NCI-H345 (cell line): ENCODE measurements around the gene ELF1.
A peak's percentile ranks its signal among the peaks of the same experiment; 100 is the strongest.
"Not testable (repeated sequence)": the region's sequence is repeated elsewhere in the genome, so short reads cannot be mapped to it uniquely, and the experiment has no call there.

ENCODE experiments used
- DNase-seq: peaks from one replicate; lab custom pipeline; 2025; lab: John Stamatoyannopoulos, UW

Gene ELF1

DNA sequence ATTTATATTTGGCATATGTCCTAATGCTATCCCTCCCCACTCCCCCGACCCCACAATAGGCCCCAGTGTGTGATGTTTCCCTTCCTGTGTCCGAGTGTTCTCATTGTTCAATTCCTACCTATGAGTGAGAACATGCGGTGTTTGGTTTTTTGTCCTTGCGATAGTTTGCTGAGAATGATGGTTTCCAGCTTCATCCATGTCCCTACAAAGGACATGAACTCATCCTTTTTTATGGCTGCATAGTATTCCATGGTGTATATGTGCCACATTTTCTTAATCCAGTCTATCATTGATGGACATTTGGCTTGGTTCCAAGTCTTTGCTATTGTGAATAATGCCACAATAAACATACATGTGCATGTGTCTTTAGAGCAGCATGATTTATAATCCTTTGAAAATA, 23.3 kb upstream of the ELF1 start:
- not testable (repeated sequence) for DNase-seq

DNA sequence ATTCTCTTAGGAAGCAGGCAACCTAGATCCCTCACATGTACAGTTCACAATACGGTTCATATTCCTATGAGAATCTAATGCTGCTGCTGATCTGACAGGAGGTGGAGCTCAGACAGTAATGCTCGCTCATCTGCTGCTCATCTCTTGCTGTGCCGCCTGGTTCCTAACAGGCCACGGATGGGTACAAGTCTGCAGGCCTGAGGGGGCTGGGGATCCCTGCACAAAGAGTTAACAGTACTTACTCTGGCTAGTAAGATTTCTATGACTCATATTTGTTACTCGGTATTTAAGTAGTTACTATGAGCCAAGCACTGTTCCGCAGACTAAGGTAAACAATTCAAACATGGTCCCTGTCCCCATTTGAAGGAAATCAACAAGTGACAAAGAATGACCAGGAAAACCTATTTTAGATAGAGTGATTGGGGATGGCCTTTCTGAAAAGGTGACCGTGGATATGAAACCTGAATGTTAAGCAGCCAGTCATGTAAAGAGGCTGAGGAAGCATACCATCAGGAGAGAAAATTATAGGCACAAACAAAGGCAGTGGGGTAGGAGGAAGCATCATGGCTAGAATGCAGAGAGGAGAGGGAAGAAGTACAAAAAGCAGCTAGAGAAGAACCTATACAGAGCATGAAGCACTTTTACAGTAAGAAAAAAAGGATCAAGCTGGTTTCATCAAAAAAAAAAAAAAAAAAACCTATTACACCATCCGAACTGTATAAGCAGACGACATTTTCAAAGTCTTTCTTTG, 21.6 kb upstream of the ELF1 start:
- no peak for DNase-seq

DNA sequence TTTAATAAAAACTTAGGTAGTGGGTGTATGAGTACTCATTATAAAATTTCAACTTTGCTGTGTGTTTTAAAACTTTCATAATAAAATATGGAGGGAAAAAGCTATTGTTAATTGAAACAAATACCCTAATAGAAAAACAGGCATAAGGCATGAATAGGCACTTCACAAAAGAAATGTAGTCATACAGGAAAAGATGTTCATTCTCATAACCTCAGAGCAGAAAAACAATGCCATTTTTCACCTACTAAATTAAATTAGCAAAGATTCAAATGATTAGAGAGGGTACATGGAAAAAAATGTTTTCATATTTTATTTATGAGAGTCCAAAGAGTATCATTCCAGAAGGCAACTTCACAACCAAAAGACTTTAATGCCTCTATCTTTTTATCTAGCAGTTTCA, 20.6 kb upstream of the ELF1 start:
- no peak for DNase-seq

DNA sequence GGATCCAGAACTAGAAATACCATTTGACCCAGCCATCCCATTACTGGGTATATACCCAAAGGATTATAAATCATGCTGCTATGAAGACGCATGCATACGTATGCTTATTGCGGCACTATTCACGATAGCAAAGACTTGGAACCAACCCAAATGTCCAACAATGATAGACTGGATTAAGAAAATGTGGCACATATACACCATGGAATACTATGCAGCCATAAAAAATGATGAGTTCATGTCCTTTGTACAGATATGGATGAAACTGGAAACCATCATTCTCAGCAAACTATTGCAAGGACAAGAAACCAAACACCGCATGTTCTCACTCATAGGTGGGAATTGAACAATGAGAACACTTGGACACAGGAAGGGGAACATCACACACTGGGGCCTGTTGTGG, 17.4 kb upstream of the ELF1 start:
- DNase-seq: not testable (repeated sequence)

DNA sequence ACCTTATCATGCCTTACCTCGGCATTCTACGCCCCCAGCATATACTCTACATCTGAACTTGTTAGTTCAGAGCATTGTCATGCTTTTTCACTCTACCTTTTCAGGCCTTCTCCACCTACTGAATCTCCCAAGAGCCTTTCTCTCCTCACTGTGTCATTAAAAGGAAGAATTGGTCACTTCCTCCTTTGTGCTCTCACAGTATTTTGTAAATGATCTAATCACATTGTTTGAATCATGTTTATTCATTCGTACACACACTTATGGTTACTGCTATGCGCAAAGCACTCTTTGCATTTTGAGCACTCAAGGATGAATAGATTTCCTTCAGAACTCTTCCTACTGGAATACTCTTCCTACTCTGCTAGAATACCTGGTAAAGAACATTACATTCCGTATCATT, 15.8 kb upstream of the ELF1 start:
- no peak for DNase-seq

DNA sequence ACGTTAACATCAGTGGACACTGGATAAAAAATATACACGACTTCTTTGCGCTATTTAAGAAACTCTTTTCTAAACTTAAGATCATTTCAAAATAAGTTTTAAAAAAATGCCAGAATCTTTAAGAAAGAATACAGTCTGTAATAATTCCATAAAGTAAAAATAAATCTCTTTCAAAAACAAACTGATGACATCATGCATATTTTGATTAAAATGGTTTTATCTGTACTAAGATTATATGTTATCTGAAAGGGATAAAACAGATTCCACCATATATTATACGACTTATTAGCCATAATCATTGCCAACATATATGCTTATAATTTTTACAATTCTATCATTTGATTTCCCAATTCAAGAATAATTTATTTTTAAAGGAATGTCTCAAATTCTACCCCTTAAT, 15.3 kb upstream of the ELF1 start:
- DNase-seq: no peak

DNA sequence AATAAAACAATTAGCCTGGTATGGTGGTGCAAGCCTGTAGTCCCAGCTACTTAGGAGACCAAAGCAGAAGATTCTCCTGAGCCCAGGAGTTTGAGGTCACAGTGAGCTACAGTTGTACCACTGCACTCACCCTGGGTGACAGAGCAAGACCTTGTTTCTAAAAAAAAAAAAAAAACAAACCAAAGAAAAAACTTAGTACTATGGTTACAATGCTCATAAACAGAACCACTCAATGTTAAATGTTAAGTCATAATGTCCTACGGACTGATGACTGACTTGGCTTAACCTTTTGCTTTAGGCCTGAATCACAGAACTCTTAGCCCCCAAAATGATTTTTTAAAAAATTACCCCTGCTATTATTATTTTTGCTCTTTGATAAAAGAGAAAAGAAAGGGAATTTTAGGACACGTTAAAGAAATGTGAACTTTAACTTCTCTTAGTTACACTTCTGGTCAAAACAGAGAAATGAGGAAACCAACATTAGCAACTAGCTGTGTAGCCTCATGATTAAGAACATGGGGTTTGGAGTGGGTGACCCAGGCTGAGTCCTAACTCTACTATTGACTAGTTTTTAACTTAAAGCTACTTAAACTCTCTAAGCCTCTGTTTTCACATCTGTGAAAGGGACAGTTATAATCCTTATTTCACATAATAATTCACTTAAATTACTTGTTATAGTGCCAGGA, 13.7 kb upstream of the ELF1 start:
- DNase-seq: no peak

DNA sequence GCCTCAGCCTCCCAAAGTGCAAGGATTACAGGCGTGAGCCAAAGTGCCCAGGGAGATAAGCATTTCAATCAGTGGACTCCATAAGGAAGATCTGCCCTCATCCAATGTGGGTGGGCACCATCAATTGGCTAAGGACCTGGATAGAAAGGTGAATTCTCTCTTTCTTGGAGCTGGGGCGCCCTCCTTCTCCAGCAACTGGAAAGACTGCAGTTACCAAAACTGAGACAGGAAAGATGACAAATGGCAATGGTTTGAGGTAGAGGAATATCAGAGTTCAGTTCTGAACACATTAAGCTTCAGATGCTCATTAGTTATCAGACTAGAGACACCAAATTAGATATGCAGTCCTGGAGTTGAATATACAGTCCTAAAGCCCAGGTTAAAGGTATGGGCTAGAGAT, 10.5 kb upstream of the ELF1 start:
- no peak for DNase-seq

DNA sequence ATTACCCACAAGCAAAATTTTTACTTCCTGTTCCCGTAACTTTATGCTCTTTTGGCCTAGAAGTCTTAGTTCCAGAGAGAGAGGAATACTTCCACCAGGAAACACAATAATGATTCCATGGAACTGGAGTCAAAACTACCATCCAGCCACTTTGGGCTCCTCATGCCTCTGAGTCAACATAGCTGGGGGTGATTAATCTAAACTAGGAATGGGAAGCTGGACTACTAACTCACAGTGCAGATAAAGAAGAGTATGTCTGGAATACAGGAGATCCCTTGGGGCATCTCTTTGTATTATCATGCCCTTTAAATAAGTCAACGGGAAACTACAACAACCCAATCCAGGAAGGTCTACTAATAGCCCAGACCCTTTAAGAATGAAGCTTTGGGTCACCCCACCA, 8.9 kb upstream of the ELF1 start:
- DNase-seq: no peak

DNA sequence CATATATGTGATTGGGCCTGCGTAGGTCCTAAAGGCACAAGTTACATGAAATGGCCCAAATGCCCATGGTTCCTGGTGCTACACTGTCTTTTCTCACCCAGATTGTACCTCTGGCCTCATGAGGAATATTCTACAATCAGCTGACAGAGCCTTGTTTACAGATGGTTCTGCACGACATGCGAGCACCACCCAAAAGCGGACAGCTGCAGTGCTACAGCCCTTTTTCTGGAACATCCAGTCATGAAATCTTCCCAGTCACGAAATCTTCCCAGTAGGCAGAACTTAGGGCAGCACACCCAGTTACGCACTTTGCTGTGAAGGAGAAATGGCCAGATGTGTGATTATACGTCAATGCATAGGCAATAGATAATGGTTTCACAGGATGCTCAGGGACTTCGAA, 7.7 kb upstream of the ELF1 start:
- DNase-seq: no peak

DNA sequence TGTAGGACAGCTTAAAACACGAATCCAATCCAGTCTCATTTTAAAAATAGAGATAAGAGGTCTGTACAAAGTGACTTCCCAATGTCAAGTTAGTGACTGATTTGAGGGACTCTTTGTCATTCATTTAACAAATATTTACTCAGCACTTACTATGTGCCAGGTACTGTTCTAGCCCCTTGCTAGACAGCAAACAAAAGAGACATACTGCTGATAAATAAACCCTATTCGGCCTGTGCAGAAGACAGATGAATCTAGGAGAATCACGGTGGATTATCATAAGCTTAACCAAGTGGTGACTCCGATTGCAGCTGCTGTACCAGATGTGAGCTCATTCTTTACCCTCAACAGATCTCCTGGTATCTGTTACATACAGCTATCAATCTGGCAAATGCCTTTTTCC, 6.4 kb upstream of the ELF1 start:
- DNase-seq: peak; percentile 45

DNA sequence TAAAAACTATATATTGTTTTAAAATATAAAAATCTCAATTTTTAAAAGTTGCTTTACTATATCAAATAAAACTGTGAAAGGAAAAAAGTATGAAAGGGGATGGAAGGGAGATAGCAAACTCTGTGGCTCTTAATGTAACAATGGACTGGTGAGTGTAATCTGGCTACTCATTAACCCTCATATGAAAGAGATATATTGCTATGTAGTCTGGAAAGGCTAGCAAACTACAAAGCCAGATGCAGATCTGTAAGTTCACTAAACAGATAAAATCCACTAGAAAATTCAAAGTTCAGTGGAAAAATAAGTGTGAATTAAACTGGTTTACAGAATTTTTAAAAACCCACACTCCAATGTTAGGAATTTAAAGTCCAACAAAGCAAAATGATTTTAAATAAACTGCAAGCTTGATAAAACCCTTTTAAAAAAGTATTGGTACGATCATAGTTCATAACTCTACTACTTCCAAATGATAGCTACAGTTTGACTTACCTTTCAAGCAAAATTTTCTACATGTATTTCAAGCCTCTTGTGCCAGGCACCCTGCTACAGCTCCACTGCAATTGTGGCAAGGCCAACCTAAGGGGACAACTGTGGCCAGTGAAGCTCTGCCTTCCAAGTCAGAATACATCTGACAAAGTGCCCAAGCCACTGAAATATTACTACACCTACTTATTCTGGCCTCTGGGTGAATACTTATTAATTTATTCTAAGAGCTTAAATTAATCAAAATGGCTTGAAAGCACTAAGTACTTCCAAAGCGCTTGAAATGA, 647 bp upstream of the ELF1 start:
- DNase-seq: no peak

DNA sequence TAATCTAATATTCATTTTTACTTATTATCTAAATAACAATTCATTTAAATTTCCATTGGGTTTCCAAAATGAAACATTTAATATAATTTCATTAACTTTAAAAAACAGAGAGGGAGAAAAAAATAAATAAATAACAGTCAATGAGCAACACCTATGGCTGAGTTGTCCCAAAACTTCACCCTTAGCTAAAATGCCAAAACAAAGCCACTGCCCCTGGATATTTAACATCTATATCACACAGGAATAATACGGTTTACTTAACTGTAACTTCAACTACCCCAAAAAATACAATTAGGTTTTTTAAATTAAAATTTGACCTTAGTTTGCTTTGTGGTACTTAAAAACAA, 541 bp downstream of the ELF1 start:
- DNase-seq: no peak

DNA sequence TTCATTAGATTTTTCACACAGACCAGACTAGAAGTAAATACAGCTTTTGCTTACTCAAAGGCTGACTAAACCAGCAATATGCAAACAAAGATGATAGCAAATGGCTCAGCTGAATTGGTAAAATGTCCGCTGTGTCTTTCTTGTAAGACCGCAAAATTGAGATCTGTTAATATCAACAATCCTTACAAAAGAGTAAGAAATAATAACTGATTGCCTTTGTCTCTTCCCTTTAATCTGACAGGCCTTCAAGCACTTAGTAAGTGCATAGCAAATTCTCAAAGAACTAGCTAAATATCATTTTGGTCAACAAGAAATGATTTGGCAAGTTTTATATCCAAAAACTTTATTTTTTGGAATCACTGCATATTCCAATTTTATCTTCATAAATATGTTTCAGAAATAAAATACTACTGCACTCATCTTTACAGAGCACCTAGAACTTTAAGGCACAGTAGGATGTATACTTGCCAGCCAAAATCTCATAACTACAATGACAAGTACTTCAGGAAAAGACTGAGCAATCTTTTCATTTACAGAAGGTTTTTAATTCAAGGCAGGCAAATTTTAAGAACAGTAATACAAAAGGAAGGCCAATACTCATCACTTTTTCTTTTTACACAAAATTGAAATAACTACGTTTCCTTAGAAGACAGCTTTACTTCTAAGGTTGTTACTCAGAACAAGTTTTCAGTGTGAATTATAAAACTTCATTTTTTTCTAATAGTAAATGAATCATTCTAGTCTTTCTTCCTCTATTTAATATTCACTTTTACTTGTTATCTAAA, 1.1 kb downstream of the ELF1 start:
- DNase-seq: no peak

DNA sequence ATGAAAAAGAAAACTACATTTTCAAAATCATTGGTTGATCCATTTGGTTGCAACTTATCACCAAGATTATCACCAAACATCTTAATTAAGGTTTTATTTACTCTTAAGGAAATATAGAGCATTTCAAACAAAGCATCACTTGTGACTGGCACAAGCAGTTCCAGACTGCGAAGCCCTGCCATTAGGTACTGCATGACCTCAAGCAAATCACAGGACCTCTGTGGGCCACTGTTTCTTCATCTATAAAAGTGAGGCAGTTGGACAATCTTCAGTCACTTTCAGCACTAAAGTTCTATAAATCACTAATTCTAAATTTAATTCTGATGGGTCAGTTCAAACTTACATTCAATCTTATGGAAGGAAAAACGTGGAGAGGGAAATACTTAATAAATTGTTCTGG, 2.0 kb downstream of the ELF1 start:
- DNase-seq: no peak

DNA sequence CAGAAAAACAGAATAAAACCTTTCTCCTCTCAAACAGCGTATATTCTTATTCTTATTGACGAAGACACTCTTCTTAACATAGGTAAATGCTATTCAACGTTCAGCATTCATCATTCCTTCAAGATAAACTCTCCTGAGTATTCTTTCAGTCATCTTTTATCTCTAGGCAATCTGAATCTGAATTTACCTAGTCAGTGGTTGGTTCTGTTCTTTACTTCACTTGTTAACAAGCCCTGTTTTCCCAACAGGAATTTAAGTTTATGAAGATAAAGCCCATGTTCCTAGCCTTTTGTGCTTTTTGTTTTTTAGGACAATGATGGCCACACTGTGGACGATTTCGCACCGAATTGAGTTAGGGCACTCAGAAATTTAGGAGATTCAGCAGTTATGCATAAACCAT, 3.2 kb downstream of the ELF1 start:
- DNase-seq: no peak

DNA sequence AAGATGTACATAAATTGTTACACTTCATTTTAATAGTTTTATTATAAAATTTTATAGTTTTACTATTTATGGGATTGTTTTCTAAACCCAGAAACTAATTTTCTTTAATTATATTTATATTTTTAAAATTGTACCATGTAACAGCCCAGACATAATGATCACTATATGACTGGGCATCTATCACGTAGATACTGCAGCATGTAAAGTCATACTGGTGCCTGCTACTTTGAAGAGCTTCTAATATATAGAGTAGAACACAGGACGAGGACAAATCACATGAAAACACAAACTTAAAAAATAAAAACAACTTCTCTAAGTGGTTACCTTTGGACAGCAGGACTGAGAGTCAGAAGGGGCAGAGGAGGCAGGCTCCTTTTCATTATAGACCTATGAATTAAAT, 5.3 kb downstream of the ELF1 start:
- DNase-seq: no peak

DNA sequence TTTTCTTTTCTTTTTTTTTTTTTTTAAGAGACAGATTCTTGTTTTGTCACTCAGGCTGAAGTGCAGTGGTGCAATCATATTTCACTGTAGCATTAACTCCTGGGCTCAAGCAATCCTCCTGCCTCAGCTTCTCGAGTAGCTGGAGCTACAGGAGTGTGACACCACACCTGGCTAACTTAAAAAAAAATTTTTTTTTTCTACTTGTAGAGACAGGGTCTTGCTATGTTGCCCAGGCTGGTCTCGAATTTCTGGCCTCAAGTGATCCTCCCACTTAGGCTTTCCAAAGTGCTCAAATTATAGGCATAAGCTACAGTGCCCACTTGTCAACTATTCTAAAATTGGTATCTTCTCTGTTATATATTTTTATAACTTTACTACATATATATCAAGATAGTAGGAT, 6.6 kb downstream of the ELF1 start:
- no peak for DNase-seq

DNA sequence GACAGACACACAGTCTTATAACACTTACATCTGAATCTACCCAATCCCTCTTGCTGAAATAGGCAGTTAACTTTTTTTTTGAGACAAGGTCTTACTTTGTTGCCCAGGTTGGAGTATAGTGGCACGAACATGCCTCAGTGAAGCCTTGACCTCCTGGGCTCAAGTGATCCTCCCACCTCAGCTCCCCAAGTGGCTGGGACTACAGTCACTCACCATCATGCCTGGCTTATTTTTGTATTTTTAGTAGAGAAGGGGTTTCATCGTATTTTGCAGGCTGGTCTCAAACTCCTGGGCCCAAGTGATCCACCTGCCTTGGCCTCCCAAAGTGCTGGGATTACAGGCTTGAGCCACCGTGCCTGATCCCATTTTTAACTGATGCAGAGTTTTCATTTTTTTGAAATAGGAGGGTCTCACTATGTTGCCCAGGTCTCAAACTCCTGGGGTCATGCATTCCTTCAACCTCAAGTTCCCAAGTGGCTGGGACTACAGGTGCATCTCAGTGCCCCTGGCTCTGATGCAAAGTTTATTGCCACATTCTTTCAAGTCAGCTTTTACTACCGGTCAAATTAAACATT, 7.6 kb downstream of the ELF1 start:
- no peak for DNase-seq

DNA sequence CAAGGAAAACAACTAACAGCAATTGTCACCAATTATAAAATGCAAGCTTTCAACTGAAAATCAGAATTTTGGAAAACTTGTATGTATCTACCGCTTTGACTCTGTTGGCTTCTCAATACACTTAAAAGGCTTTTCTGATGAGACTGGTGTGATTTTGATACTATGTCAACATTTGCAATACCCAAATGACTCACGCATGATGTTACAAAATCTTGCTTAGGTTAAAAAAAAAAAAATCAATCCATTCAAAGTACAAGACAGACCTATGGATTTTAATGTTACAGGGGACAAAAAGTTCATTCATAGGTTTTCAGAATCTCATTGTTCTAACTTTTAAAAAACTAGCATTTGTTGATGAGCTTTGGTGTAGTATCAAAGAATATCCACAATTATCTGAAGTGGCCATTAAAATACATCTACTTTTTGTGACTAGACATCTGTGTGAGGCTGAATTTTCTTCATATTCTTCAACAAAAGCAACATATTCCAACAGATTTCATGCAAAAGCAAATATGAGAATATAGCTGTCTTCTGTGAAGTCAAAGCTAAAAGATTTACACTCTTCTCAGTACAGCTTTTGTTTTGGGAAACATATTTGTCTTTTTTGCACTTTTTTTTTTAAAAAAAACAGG, 10.7 kb downstream of the ELF1 start:
- DNase-seq: no peak

DNA sequence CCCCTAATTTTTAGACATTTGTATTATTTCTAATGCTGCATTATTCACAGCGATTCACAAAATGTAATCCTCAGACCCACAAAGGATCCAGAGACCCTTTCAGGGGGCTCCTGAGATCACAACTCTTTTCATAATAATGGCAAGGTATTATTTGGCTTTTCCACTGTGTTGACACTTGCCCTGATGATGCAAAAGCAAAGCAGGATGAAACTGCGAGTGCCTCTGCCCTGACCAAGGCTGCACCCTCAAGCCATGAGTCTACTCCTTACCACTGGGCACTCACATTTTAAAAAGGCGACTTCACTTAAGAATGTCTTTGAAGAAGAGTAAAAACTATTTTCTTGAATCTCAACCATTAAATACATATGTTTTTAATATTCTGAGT, 11.4 kb downstream of the ELF1 start:
- no peak for DNase-seq
